Purkinje cell (primary cell): Measurements from ENCODE around the gene ZFP2. TPM values are rescaled to one million over a fixed set of nuclear protein-coding genes. Genes with fewer than 3 reads are reported as not detected.

Experiments used
- polyA plus RNA-seq: library from polyadenylated mRNA; unstranded; fragments of >200 nt; fragmentation: Nextera tagmentation; gene quantifications from 2 replicates; pipeline ENCODE4 v1.2.1, GENCODE V29; 2014

Gene ZFP2
- 0.71 and 4.6 TPM in 2 replicates for polyA plus RNA-seq

DNA sequence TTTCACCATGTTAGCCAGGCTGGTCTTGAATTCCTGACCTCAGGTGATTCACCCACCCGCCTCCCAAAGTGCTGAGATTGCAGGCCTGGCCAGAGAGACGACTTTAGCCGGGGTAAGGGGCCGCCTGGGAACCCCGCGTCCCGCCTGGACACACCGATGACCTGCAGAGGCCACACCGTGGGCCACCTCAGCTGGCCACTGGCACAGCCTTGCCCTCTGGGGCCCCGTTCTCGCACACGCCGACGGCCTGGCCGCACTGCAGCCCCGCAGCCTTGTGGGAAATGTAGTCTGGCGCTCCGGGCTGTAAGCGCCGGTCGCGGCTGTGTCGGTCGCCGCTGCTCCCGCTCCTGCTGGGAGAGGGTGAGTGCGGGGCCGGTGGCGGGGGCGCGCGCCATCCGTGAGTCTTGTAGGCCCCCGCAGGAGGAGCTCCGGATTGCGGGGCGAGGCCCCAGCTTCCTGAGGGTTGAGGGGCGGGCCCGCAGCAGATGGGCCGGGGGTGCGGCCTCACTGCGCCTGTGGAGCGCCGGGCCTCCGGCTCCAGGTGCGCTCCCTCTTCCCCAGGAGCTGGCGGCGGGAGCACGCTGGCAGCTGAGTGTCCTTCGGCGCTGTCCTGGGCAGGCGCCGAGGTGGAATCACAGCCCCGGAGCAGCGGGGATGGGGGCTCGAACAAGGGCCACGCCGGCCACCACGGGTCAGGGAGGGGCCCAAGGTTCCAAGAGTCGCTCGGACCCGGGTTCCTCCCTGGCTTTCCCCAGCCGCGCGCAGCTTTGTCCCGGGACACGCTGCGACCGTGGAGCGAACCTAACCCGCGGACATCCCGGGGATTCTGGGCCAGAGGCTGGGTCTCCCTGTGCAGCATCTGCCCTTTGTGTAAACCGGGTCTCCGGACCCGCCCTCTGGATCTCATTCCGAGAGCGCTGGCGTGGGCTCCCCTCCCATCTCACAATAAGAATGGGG, at the start of gene ZFP2:
TSS of gene ZFP2 (plus strand) at position 299 of the 957 bp plus-strand sequence. CDS start 35,401 bp downstream, outside the sequence.

DNA sequence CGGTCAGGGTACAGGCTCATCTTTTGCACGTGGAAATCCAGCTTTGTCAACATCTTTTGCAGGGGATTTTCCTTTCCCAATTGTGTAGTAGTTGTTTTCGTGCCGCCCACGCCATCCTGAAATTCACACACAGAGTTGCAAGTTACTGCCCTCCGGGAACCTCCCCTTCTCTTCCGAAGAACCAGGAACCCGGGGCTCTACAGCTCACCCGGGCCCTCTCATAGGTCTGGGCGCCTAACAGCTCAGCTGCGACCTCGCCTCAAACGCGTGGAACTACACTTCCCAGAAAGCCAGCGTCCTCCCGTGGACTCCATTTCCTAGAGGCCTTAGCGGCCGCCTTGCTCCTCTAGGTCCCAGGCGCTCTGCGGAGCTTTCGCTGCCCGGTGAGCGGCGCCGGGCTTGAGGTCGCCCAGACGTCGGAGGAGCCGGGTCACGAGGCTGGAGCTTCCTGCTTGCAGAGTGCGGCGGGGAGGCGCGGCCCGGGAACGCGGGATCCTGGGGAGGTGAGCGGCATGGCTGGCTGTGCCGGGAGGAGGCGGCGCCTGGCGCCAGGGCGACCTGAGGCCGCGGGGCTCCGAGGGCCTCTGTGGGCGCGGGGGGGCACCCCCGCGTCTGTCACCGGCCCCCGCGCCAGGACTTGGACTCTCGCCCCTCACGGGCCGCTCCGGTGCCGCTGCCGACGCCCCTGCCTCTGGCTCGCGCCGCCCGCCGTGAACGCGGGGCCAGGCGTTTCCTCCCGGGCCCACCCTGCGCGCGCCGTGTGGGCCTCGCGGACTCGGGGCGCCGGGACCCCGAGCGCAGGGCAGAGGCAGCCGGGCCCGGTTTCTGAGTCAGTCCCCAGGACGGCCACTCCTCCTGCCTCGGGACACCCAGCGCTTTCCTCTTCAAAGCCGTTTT, 35.8 kb upstream of the ZFP2 start, which contains the start of gene ZNF354B:
TSS of gene ZNF354B (plus strand) at position 329 of the 897 bp plus-strand sequence. CDS start 1,095 bp downstream, outside the sequence.

DNA sequence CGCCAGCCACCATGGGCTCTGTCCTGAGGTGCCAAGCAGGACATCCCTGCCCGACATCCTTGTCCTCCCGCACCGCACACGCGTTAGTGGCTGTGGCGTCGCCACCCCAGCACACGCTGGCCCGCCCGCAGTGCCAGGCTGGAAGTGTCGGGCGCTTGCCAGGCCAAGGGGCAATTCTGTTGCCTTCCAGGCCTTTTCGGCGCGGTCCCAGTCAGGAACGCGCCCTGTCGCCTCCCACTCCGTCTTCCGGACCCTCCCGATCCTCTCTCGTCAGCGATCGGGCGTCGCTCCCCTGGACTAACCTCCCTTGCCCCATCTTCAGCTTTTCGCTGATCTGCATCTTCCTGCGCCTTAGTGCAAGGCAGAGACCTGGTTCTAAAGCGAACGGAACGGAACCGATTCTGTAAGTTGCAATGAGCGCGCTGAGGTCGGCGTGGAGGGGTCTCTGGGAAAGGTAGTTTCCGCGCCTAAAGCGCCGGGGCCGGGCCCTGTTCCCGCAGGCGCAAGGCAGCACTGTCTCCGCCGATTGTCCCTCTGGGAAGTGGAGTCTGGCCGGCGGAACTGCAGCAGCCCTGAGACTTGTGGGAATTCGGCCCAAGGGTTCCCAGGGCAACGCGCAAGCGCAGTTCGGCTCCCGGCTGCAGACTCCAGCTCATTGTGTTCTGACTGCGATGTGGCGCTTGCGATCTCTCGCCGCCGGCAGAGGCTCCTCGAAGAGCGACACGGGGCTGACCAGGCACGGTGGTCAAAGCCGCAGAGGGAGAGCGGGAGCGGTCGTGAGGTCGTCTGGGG, 45.1 kb downstream of the ZFP2 start, which contains the start of gene ZNF454:
TSS of gene ZNF454 (plus strand) at position 630 of the 792 bp plus-strand sequence. CDS start 1,594 bp downstream, outside the sequence.

Other genes starting within 250 kb of the ZFP2 start
- 7.0 and 8.1 TPM in 2 replicates for gene ZNF354A, start 165.3 kb upstream of the ZFP2 start, polyA plus RNA-seq
- 2.0 and 2.3 TPM in 2 replicates for gene ZNF354B, start 36.0 kb upstream of the ZFP2 start, polyA plus RNA-seq
- 0.13 and 1.6 TPM in 2 replicates for gene ZNF454, start 45.3 kb downstream of the ZFP2 start, polyA plus RNA-seq
- gene GRM6, start 99.4 kb downstream of the ZFP2 start, polyA plus RNA-seq, result 0.05 TPM in 1 of 2 replicates, not detected in the other
- gene ZNF879, start 127.9 kb downstream of the ZFP2 start, polyA plus RNA-seq, result 2.5 and 2.8 TPM in 2 replicates
- gene ZNF354C, start 164.5 kb downstream of the ZFP2 start, polyA plus RNA-seq, result 1.8 and 2.7 TPM in 2 replicates